Mesothelial cell of epicardium (in vitro differentiated cells): ENCODE results near the gene BLMH. TPM values are rescaled to one million over a fixed set of nuclear protein-coding genes. Genes with fewer than 3 reads are reported as not detected.

Source experiments
- DNase-seq, 2 experiments: peaks; one replicate each; pipeline ENCODE4 v3.0.0; 2021; ENCODE audit warnings: low spot score in 2 of 2; ENCODE audit not compliant: unreplicated experiment in 2 of 2
- H3K27ac Mint-ChIP-seq: 2 replicates; pipeline ENCODE4 v1.8.0; 2021; ENCODE audit warnings: mixed read lengths
- H3K27me3 Mint-ChIP-seq: 2 replicates; pipeline ENCODE4 v1.8.0; 2021; ENCODE audit warnings: low read depth, mixed read lengths
- H3K36me3 Mint-ChIP-seq: 2 replicates; pipeline ENCODE4 v1.8.0; 2021; ENCODE audit warnings: mixed read lengths
- H3K4me1 Mint-ChIP-seq: 2 replicates; pipeline ENCODE4 v1.8.0; 2021; ENCODE audit warnings: mixed read lengths
- H3K4me3 Mint-ChIP-seq: 2 replicates; pipeline ENCODE4 v1.8.0; 2021; ENCODE audit warnings: mild to moderate bottlenecking, moderate library complexity, mixed read lengths
- H3K9me3 Mint-ChIP-seq: 2 replicates; pipeline ENCODE4 v1.8.0; 2021; ENCODE audit warnings: mixed read lengths
- CTCF ChIP-seq: fragments of 200-600 bp; sonication (generic); IDR thresholded peaks from one replicate; pipeline ENCODE4 v1.5.0; 2021; ENCODE audit warnings: antibody characterized with exemption; ENCODE audit not compliant: unreplicated experiment
- total RNA-seq: library from RNA; stranded (reverse); gene quantifications from 3 replicates; pipeline ENCODE4 v1.2.1, GENCODE V29; 2021

The BLMH gene
- total RNA-seq, 1 donor from 2014 or later, result 46.4 TPM

GRCh38 chr17:30249460-30249859 lies 42.3 kb downstream of the BLMH start:
- peaks cover 11% of the 10 kb centered on the region for H3K4me1 Mint-ChIP-seq
- no peak for TF ChIP-seq CTCF
- no peak overlapping the region for H3K4me3 Mint-ChIP-seq
- peaks cover 35% of the 10 kb centered on the region for H3K36me3 Mint-ChIP-seq
- H3K27me3 Mint-ChIP-seq, result no peaks in the 10 kb centered on the region
- DNase-seq, result no peak
- peaks cover 8% of the 10 kb centered on the region for H3K9me3 Mint-ChIP-seq
- no peak overlapping the region for H3K27ac Mint-ChIP-seq

GRCh38 chr17:30248786-30249185 lies 43.0 kb downstream of the BLMH start:
- H3K4me3 Mint-ChIP-seq, result no peak overlapping the region
- H3K27me3 Mint-ChIP-seq, result no peaks in the 10 kb centered on the region
- peaks cover 11% of the 10 kb centered on the region for H3K4me1 Mint-ChIP-seq
- no peak for TF ChIP-seq CTCF
- peaks cover 35% of the 10 kb centered on the region for H3K36me3 Mint-ChIP-seq
- no peak for DNase-seq
- H3K9me3 Mint-ChIP-seq, result peaks cover 8% of the 10 kb centered on the region
- no peak overlapping the region for H3K27ac Mint-ChIP-seq

GRCh38 chr17:30246460-30246859 lies 45.3 kb downstream of the BLMH start:
- Mint-ChIP-seq H3K36me3 (peaks cover 35% of the 10 kb centered on the region), H3K27me3 (no peaks in the 10 kb centered on the region), H3K27ac (no peak overlapping the region), H3K9me3 (peaks cover 8% of the 10 kb centered on the region), H3K4me1 (no peaks in the 10 kb centered on the region), H3K4me3 (no peak overlapping the region)
- no peak for TF ChIP-seq CTCF
- DNase-seq, result no peak

- no peak overlapping the region for H3K4me3 Mint-ChIP-seq
- TF ChIP-seq CTCF, result no peak
- peaks cover 4% of the 10 kb centered on the region for H3K9me3 Mint-ChIP-seq
- H3K27me3 Mint-ChIP-seq, result peaks cover 5% of the 10 kb centered on the region
- no peak overlapping the region for H3K27ac Mint-ChIP-seq
- H3K4me1 Mint-ChIP-seq, result no peaks in the 10 kb centered on the region
- DNase-seq, result no peak
- peaks cover 24% of the 10 kb centered on the region for H3K36me3 Mint-ChIP-seq
Observed at GRCh38 chr17:30244853-30245385, 46.8 kb downstream of the BLMH start.

- Mint-ChIP-seq H3K27ac (no peak overlapping the region), H3K4me1 (peaks cover 3% of the 10 kb centered on the region), H3K9me3 (peaks cover 6% of the 10 kb centered on the region), H3K4me3 (no peak overlapping the region), H3K36me3 (peaks cover 17% of the 10 kb centered on the region), H3K27me3 (peaks cover 18% of the 10 kb centered on the region)
- no peak for TF ChIP-seq CTCF
- DNase-seq, result no peak
Observed at GRCh38 chr17:30243568-30243967, 48.2 kb downstream of the BLMH start.

- TF ChIP-seq CTCF, result no peak
- Mint-ChIP-seq H3K27ac (no peak overlapping the region), H3K27me3 (peaks cover 24% of the 10 kb centered on the region), H3K9me3 (peaks cover 6% of the 10 kb centered on the region), H3K4me3 (no peak overlapping the region), H3K36me3 (peaks cover 11% of the 10 kb centered on the region), H3K4me1 (peaks cover 8% of the 10 kb centered on the region)
- DNase-seq, result no peak
Observed at GRCh38 chr17:30243002-30243401, 48.7 kb downstream of the BLMH start.
